DND-41 (cell line): ENCODE measurements around the gene UNC5C.

ENCODE experiments used
- EZH2 ChIP-seq: IDR thresholded peaks from 3 replicates; pipeline ENCODE4 v1.6.1; 2012; ENCODE audit warnings: borderline replicate concordance, low read depth, mild to moderate bottlenecking, moderate library complexity, low read length, inconsistent platforms; ENCODE audit not compliant: severe bottlenecking
- TF ChIP-seq, protein P1 (sequence below): IDR thresholded peaks from 2 replicates; pipeline ENCODE4 v1.5.1; 2012; ENCODE audit warnings: borderline replicate concordance, low read length, moderate library complexity, mild to moderate bottlenecking; ENCODE audit not compliant: poor library complexity, severe bottlenecking; ENCODE audit errors: extremely low read depth

GRCh38 chr4:95508421-95508820, 40.4 kb downstream of the UNC5C start:
- TF ChIP-seq, protein P1, sequence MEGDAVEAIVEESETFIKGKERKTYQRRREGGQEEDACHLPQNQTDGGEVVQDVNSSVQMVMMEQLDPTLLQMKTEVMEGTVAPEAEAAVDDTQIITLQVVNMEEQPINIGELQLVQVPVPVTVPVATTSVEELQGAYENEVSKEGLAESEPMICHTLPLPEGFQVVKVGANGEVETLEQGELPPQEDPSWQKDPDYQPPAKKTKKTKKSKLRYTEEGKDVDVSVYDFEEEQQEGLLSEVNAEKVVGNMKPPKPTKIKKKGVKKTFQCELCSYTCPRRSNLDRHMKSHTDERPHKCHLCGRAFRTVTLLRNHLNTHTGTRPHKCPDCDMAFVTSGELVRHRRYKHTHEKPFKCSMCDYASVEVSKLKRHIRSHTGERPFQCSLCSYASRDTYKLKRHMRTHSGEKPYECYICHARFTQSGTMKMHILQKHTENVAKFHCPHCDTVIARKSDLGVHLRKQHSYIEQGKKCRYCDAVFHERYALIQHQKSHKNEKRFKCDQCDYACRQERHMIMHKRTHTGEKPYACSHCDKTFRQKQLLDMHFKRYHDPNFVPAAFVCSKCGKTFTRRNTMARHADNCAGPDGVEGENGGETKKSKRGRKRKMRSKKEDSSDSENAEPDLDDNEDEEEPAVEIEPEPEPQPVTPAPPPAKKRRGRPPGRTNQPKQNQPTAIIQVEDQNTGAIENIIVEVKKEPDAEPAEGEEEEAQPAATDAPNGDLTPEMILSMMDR: no peak
- no peak for TF ChIP-seq EZH2
